ENCODE data around the gene PHAF1. TPM values are rescaled to one million over a fixed set of nuclear protein-coding genes. Genes with fewer than 3 reads are reported as not detected.

Gene PHAF1
- total RNA-seq, 1 experiment from 2014 or later, result 19.2 TPM

GRCh38 chr16:67169642-67170167 is 60.0 kb downstream of the PHAF1 start:
- CTCF ChIA-PET, result interaction anchor here (0.6 to 5.6 kb wide), 12 partner anchors 9 to 570 kb away, joined by 3 to 52 read pairs (median 4); partner anchors contain the start of genes FBXL8, FHOD1 and TRADD

More at GRCh38 chr16:67169642-67170167, 60.0 kb downstream of the PHAF1 start:
- ChIA-PET POLR2A (interaction anchor here (1.9 to 2.1 kb wide), 2 partner anchors 9 to 28 kb away, joined by 9 to 17 read pairs; partner anchors contain the start of genes FBXL8 and TRADD), RAD21 (ENCODE audit: low non-redundant PET in 1 of 2, low total read pairs in 2 of 2, uncharacterized antibody in 2 of 2, unreplicated experiment in 2 of 2) (interaction anchor here in 1 of 2 experiments (1.0 to 1.7 kb wide), 2 partner anchors 17 to 152 kb away, joined by 3 to 6 read pairs; no protein-coding TSS in a partner anchor)
- Histone ChIP-seq H3K4me2 (ENCODE audit: low read length) (peak overlapping the region; percentile 100), H3K9me3 (ENCODE audit: control insufficient read depth in 1 of 2, insufficient read depth in 1 of 2, low read depth in 1 of 2, low read length in 2 of 2) (no peaks in the 10 kb centered on the region), H3K9ac (ENCODE audit: low read length) (peak overlapping the region; percentile 90), H3K9me2 (ENCODE audit: insufficient read depth) (no peaks in the 10 kb centered on the region), H4K20me1 (ENCODE audit: insufficient read depth) (no peaks in the 10 kb centered on the region), H3K27me3 (ENCODE audit: insufficient read depth, low read length) (no peaks in the 10 kb centered on the region), H2AFZ (ENCODE audit: low read depth, low read length, poor library complexity, severe bottlenecking) (no peak overlapping the region), H3K4me1 (ENCODE audit: control insufficient read depth in 1 of 2, insufficient read depth in 2 of 2, low read length in 2 of 2) (peaks cover 35 to 59% of the 10 kb centered on the region in 2 experiments), H3K79me2 (ENCODE audit: insufficient read depth, low read length) (peaks cover 8% of the 10 kb centered on the region; the same call in 1 of the 2 replicates), H3K4me3 (replicated peaks in 1 of 2; ENCODE audit: low read depth in 1 of 2, low read length in 2 of 2) (peak overlapping the region; percentile 64 to 75), H3K36me3 (ENCODE audit: control insufficient read depth in 1 of 2, insufficient read depth in 2 of 2, low read length in 2 of 2) (no peaks in the 10 kb centered on the region), H3K27ac (ENCODE audit: low read depth, low read length) (peak overlapping the region; percentile 81)
- TF ChIP-seq ELF1 (IDR thresholded peaks at IDR 0.05; ENCODE audit: borderline replicate concordance, low read depth) (no peak), CTCF (IDR thresholded peaks at IDR 0.05 in 2 of 3, conservative IDR thresholded peaks at IDR 0.05 in 1 of 3; ENCODE audit: borderline replicate concordance in 1 of 3, insufficient read depth in 1 of 3, low read depth in 2 of 3, low read length in 2 of 3) (peak in 2 of 3 experiments; percentile 78 to 93; a peak in 4 of 6 replicates), TCF7L2 (IDR thresholded peaks at IDR 0.05; ENCODE audit: borderline replicate concordance, extremely low read depth, insufficient read depth, insufficient read length) (no peak), ZBTB33 (IDR thresholded peaks at IDR 0.05; ENCODE audit: extremely low read depth, insufficient replicate concordance, low read length) (peak; percentile 40), EZH2phosphoT487 (IDR thresholded peaks at IDR 0.05; ENCODE audit: borderline replicate concordance) (no peak)
- BruUV-seq (replicated peaks), result TSS peak; percentile 66
- DNase-seq (ENCODE audit: low read depth, low spot score) (no peak), ATAC-seq (no peak)
- intact Hi-C loops (cut with micrococcal nuclease), result no loop called here
